Endometrium (tissue), 2 donors: ENCODE measurements around the gene DHFR2.
A peak's percentile ranks its signal among the peaks of the same experiment; 100 is the strongest.
"Not testable (repeated sequence)": the region's sequence is repeated elsewhere in the genome, so short reads cannot be mapped to it uniquely, and the experiment has no call there.

Experiments
- FAIRE-seq: peaks from 2 replicates; lab custom pipeline; 2012; peaks lifted over from hg19 to GRCh38; lab: Jason Lieb, UNC
- donor health status: control.
- donor health status: control.

The DHFR2 gene

GRCh38 chr3:94062513-94063404, at the start of gene DHFR2, which contains the start of gene NSUN3:
Gene DHFR2 (minus strand): TSS chr3:94062916. CDS start chr3:94061511, 1,405 bp downstream.
Gene NSUN3 (plus strand): TSS chr3:94063061. CDS start chr3:94063127, 66 bp downstream.
- FAIRE-seq, result peak; percentile 92

GRCh38 chr3:94110854-94111253, 48.1 kb upstream of the DHFR2 start:
- FAIRE-seq, result no peak

- FAIRE-seq, result not testable (repeated sequence)
Measured at GRCh38 chr3:94110232-94110631, 47.5 kb upstream of the DHFR2 start.

DNA sequence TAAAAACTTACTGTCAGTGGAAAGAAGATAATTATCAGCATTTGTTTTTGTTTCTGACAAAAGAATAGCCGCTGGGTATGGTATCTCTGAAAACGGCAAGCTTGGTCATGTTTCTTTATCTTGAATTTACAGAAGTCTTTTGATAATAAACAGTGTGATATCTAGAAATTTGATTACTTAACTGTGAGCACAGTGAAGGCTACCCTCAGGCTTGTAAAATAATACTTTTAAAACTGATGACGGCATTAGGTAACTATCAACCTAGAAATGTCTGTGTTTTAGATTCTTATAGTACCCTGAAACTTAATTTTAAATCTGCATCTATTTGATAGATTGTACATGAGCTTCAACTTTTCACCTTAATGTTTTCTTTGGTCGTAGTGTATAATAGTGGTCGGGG, 43.6 kb upstream of the DHFR2 start:
- FAIRE-seq, result no peak

GRCh38 chr3:94101860-94102259, 39.1 kb upstream of the DHFR2 start:
- no peak for FAIRE-seq

DNA sequence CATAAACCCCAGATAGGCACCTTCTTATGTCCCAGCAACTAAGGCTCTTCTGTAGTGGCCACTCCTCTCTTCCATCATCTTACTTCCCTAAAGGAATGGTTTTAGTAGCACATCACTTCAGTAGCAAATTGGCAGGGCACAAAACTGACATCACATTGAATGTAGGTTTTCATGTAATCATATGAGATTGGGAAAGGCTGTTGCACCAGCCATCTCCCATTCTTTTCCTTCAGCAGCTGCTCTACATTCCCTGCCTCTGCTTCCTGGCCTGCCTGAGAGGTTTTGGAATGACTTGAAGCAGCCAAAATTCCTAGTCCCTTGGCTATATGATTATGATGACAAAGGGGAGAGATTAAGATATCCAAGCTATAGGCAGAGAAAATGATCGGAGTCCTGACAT, 36.6 kb upstream of the DHFR2 start:
- FAIRE-seq, result no peak

DNA sequence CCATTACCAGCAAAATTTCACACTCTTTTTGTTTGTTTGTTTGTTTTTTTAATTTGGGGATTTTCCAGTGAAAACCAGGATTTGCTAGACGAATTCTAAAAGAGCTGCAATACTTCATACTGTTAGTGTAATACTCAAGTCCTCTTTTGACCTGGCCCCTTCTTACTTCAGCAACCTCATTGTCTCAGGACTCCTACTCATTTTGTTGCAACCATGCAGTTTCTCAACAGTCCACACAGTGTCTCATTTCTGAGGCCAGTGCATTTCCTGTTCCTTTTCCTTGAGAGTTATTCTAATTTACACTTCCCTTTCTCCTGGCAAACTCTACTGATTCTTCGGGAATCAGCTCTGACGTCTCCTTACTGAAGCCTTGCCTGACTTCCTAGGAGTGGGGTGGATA, 35.7 kb upstream of the DHFR2 start:
- FAIRE-seq, result no peak

DNA sequence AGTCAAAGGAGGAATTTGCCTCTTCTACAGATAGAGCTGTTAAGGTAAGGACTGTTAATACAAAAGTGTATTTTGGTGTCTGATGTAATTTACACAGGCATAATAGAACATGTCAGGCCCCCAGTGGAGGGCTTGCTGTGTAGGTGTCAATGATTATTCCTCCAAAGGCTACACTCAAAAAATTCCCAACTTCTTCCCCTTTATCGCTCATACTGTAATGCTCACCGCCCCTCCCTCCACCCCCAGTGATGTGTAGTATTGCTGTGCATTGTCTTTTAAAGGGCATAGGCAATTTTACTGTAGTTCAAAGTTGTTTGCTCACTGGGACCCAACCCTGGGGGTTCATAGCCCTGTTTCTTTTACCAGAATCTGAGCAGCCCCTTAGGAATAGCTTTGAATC, 32.4 kb upstream of the DHFR2 start:
- FAIRE-seq, result no peak

DNA sequence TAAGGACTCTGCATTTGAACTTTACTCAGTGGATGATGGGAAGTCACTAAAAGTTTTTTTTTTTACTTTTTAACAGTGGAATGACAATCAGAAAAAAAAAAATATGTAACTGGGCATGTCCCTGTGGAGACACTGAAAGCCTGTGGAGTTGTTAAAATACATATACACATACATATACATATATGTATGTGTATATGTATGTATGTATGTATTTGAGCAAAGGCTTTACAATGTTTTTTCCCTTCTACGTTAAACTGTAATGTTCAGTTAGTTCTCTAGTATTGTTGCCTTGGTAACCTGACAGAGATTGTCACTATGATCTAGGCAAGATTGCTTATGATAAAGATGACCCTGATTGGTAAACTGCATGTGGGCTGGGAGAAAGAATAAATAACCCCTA, 30.4 kb upstream of the DHFR2 start:
- FAIRE-seq, result no peak

GRCh38 chr3:94092086-94092485, 29.4 kb upstream of the DHFR2 start:
- no peak for FAIRE-seq

DNA sequence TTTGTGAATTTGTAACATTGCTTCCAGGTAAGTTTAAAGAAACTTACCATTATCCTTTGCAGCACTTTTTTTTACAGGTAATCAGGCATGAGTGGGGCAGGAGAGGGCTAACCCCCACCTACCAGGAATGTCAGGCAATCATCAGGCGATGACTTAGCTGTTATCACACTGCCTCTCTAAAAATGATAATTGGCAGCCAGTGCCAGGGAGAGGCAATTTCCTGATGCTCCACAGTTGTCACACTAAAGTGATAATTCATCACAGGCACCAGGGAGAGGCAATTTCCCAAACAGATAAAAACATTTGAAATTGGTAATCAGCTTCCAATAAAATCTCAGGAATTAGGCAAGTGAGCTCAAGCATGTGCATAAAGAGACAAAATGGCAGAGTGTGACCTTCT, 26.4 kb upstream of the DHFR2 start:
- FAIRE-seq, result no peak

DNA sequence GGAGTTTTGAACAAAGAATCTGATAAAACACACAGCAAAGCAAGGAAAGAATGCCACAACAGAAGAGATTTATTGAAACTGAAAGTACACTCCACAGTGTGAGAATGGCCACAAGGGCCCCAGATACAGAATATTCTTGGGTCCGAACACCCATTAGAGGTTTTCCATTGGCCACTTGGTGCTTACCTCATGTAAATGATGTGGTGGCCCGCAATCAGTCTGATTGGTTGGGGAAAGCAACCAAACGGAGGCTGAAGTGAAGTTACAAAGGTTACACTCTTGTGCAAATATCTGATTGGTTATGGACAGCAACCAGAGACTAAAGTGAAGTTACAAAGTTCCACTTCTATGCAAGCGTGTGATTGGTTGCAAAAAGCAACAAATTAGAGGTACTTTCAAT, 20.5 kb upstream of the DHFR2 start:
- no peak for FAIRE-seq

DNA sequence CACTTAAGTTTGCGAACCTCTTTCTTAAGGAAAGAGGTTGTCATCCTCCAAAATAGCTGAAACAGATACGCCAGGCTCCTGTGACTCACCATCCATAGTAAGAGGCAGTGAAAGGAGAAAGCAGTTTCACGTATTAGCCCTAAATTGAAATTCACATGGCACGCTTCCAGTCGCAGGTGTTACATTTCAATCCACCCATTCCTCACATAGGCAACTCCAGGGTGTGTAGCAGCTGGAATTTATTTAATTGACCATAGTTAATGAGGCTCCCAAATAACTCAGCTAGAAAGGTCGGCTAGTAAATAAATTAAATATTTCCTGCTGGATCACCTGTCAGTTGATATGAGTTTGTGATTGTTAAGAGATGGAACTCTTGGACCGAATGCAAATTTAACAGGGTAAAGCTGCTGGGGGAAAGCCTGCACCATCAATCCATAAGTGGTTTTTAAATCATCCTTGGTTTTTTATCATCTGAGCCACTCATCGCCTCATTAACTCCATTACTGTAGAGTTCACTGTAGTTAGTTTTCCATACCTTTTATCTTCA, 19.7 kb upstream of the DHFR2 start:
- FAIRE-seq, result no peak

DNA sequence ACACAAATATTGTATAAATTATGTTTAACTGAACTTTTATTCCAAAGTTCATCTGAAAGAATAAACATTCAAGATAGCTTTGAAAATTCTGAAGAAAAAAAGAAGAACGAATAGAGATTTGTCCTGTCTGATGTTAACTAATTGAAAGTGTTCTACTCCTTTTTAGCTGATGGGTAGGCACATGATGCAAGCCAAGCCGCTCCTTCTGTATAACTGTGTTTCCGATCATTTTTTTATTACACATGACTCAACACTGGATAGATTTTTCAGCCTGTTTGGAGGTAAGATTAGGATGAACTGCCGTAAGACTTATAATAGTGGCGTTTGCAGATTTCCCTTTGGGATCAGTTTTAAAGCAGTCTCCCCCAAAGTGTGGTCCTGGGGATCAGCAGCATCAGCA, 19.2 kb upstream of the DHFR2 start:
- no peak for FAIRE-seq

- FAIRE-seq, result not testable (repeated sequence)
Measured at GRCh38 chr3:94080552-94080951, 17.8 kb upstream of the DHFR2 start.

DNA sequence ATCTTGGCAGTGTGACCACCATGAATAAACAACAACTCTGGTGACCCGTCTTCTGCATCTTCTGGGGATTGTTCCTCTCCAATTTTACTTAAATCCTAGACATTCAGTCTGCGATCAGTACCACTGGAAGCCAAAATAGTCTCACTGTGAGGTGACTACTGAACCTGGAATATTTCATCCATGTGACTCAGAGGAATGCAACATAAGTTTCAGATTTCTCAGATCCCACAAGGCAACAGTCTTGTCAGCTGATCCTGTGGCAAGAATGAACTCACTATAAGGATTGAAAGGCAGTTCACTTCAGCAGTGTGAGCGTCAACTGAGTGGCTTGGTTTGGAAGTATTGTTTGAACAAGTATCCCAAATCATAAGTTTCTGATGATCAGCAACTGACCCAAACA, 13.3 kb upstream of the DHFR2 start:
- no peak for FAIRE-seq

- no peak for FAIRE-seq
Measured at GRCh38 chr3:94071713-94072284, 9.1 kb upstream of the DHFR2 start.

GRCh38 chr3:94070341-94070911, 7.7 kb upstream of the DHFR2 start:
- no peak for FAIRE-seq

GRCh38 chr3:94069194-94069813, 6.6 kb upstream of the DHFR2 start:
- FAIRE-seq, result peak; percentile 97

- no peak for FAIRE-seq
Measured at GRCh38 chr3:94066506-94067500, 4.1 kb upstream of the DHFR2 start.

GRCh38 chr3:94065819-94066480, 3.2 kb upstream of the DHFR2 start:
- FAIRE-seq, result no peak
